Cerebellar nuclear complex (tissue), 1 donor: ENCODE data around the gene TMEM191C.
"Not testable (repeated sequence)": the region's sequence is repeated elsewhere in the genome, so short reads cannot be mapped to it uniquely, and the experiment has no call there.

Experiments
- DNase-seq, 2 experiments: peaks; one replicate each; lab custom pipeline; 2025; lab: John Stamatoyannopoulos, UW

TMEM191C gene

GRCh38 chr22:21473664-21474063 is 6.5 kb downstream of the TMEM191C start:
- DNase-seq, result not testable (repeated sequence)

- not testable (repeated sequence) for DNase-seq
These were observed 16.9 kb downstream of the TMEM191C start for GRCh38 chr22:21484039-21484438.

GRCh38 chr22:21487723-21488122 is 20.5 kb downstream of the TMEM191C start:
- DNase-seq, result not testable (repeated sequence)

GRCh38 chr22:21489149-21489680 is 22.0 kb downstream of the TMEM191C start:
- not testable (repeated sequence) for DNase-seq

- DNase-seq, result not testable (repeated sequence)
These were observed 23.4 kb downstream of the TMEM191C start for GRCh38 chr22:21490556-21490955.

- not testable (repeated sequence) for DNase-seq
These were observed 25.1 kb downstream of the TMEM191C start for GRCh38 chr22:21492271-21492670.

- not testable (repeated sequence) for DNase-seq
These were observed 26.9 kb downstream of the TMEM191C start for GRCh38 chr22:21493789-21494782.

GRCh38 chr22:21497984-21498383 is 30.8 kb downstream of the TMEM191C start:
- not testable (repeated sequence) for DNase-seq

GRCh38 chr22:21498489-21498888 is 31.3 kb downstream of the TMEM191C start:
- not testable (repeated sequence) for DNase-seq

- DNase-seq, result not testable (repeated sequence)
These were observed 32.7 kb downstream of the TMEM191C start for GRCh38 chr22:21499623-21500506.

- not testable (repeated sequence) for DNase-seq
These were observed 43.2 kb downstream of the TMEM191C start for GRCh38 chr22:21510397-21510796.

GRCh38 chr22:21512022-21512421 is 44.8 kb downstream of the TMEM191C start:
- DNase-seq, result not testable (repeated sequence)

GRCh38 chr22:21514117-21514516 is 46.9 kb downstream of the TMEM191C start:
- DNase-seq, result not testable (repeated sequence)

- not testable (repeated sequence) for DNase-seq
These were observed 48.0 kb downstream of the TMEM191C start for GRCh38 chr22:21515234-21515633.

GRCh38 chr22:21516522-21516921 is 49.3 kb downstream of the TMEM191C start:
- DNase-seq, result not testable (repeated sequence)

- not testable (repeated sequence) for DNase-seq
These were observed 50.0 kb downstream of the TMEM191C start for GRCh38 chr22:21516970-21517764.
